ENCODE results near the gene PAGE2. TPM values are rescaled to one million over a fixed set of nuclear protein-coding genes. Genes with fewer than 3 reads are reported as not detected.
"Not testable (repeated sequence)": the region's sequence is repeated elsewhere in the genome, so short reads cannot be mapped to it uniquely, and the experiment has no call there.

PAGE2 gene
- total and polyA plus RNA-seq, 9 donors: not detected

DNA sequence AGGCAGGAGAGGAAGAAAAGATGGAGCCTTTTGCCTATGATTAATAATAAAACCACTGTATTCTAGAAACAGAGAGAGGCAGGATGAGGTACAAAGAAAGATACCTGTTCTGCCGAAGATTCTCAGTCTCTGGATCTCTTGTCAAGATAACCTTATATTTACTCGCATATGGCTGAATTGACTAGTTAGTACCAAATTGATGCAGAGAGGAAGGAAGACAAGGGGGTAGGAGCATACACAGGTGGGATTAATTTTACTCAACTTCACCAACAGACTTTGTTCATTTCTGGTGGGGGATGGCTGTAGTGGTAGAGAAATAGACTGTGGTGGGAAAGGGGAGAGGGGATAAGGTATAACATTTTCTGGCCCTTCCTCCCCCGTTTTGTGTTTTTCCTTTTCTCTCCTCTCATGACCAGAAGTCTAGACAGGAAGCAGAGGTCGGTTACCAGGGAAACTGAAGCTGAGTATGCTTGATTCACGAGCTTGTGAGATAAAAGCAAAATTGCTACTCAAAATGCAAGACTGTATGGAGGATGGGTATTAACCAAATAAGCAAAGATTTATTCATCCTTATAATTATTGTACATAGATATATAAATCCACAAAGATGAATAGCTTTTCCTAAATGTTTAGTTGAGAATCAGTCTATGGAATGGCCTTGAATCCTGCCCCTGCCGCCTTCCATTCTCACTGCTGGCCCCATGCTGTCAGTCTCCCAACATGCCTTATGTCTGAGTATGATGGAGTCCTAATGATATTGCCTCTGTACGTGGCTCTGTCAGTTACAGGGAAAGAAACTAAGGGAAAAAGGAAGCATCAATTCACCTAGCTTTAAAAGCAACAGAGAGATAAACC lies 31.8 kb upstream of the PAGE2 start:
- H3K36me3 ChIP-seq: no peaks in the 10 kb centered on the region
- 24 to 29% (median 25%) methylated on average over 7 of the region's 7 CpGs for WGBS, 3 donors
- TF ChIP-seq, protein P1, sequence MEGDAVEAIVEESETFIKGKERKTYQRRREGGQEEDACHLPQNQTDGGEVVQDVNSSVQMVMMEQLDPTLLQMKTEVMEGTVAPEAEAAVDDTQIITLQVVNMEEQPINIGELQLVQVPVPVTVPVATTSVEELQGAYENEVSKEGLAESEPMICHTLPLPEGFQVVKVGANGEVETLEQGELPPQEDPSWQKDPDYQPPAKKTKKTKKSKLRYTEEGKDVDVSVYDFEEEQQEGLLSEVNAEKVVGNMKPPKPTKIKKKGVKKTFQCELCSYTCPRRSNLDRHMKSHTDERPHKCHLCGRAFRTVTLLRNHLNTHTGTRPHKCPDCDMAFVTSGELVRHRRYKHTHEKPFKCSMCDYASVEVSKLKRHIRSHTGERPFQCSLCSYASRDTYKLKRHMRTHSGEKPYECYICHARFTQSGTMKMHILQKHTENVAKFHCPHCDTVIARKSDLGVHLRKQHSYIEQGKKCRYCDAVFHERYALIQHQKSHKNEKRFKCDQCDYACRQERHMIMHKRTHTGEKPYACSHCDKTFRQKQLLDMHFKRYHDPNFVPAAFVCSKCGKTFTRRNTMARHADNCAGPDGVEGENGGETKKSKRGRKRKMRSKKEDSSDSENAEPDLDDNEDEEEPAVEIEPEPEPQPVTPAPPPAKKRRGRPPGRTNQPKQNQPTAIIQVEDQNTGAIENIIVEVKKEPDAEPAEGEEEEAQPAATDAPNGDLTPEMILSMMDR (IDR thresholded peaks at IDR 0.05): no peak
- TF ChIP-seq POLR2A (IDR thresholded peaks at IDR 0.05) (no peak), EP300 (IDR thresholded peaks at IDR 0.05) (no peak)
- DNase-seq: no peak
- H3K9me3 ChIP-seq: no peaks in the 10 kb centered on the region
- H3K4me3 ChIP-seq: no peak overlapping the region
- intact Hi-C loops (cut with DNase I): loop anchor here in 1 of 4 donors (10.0 kb wide), 1 partner anchor 1012 kb away; the partner anchor contains the start of gene PHF8
- no peak overlapping the region for H3K27ac ChIP-seq
- no peaks in the 10 kb centered on the region for H3K4me1 ChIP-seq (ENCODE audit: insufficient read depth)
- H3K27me3 ChIP-seq: no peaks in the 10 kb centered on the region

DNA sequence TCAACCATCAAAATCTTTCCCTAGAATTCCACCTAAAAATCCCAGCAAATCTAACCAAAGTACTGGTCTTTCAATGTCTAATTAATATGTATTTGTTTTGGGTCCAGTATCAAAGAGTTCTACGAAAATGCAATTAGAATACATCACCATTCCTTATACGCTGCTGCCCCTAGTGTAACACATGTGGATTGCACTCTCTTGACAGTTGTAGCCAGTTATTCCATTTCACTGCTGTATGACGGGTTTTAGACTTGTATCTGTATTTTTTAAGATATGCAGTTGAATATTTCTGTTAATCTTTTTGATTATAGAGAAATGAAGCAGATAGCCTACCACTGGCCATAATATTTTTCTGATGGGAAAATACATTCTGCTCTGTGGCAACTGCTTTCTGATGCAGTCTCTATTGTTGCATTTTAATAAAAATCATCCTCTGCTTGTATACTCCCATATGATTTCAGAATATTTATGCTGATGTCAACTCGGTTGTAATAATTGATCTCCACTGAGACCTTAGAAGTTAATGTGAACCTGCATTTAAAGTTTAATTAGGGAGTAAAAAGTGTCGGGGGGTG lies 31.1 kb upstream of the PAGE2 start:
- Histone ChIP-seq H3K36me3 (no peaks in the 10 kb centered on the region), H3K9me3 (no peaks in the 10 kb centered on the region), H3K4me3 (no peak overlapping the region), H3K4me1 (ENCODE audit: insufficient read depth) (no peaks in the 10 kb centered on the region), H3K27me3 (no peaks in the 10 kb centered on the region), H3K27ac (no peak overlapping the region)
- WGBS, 3 donors: 19 to 21% (median 20%) methylated on average over 5 of the region's 5 CpGs
- intact Hi-C loops (cut with DNase I): loop anchor here in 1 of 4 donors (10.0 kb wide), 1 partner anchor 1013 kb away; the partner anchor contains the start of gene PHF8
- TF ChIP-seq, protein P1 (IDR thresholded peaks at IDR 0.05): peak; percentile 33 to 73 (median 66)
- TF ChIP-seq POLR2A (IDR thresholded peaks at IDR 0.05): no peak
- peak in 1 of 5 donors; percentile 40 for DNase-seq

DNA sequence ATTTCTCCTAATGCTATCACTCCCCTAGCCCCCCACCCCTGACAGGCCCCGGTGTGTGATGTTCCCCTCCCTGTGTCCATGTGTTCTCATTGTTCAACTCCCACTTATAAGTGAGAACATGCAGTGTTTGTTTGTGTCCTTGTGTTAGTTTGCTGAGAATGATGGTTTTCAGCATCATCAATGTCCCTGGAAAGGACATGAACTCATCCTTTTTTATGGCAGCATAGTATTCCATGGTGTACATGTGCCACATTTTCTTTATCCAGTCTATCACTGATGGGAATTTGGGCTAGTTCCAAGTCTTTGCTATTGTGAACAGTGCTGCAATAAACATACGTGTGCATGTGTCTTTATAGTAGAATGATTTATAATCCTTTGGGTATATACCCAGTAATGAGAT lies 21.6 kb upstream of the PAGE2 start:
- H3K36me3 ChIP-seq; intact Hi-C loops (cut with DNase I); H3K27ac ChIP-seq; DNase-seq; H3K27me3 ChIP-seq; H3K9me3 ChIP-seq; H3K4me3 ChIP-seq; H3K4me1 ChIP-seq (ENCODE audit: insufficient read depth): not testable (repeated sequence)
- 71 to 89% (median 86%) methylated on average over 2 of the region's 2 CpGs for WGBS, 3 donors

DNA sequence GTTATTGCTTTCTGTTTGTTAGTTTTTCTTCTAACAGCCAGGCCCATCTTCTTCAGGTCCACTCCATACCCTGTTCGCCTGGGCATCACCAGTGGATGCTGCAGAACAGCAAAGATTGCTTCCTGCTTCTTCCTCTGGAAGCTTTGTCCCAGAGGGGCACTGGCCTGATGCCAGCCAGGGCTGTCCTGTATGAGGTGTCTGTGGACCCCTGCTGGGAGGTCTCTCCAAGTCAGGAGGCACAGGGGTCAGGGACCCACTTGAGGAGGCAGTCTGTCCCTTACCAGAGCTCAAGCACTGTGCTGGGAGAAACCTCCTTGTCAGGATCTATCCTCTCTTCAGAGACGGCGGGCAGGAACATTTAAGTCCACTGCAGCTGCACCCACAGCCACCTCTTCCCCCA lies 16.5 kb upstream of the PAGE2 start:
- 74 to 80% (median 76%) methylated on average over 3 of the region's 3 CpGs for WGBS, 3 donors
- no peaks in the 10 kb centered on the region for H3K4me1 ChIP-seq (ENCODE audit: insufficient read depth)

More for the DNA sequence above, 16.5 kb upstream of the PAGE2 start:
- no peaks in the 10 kb centered on the region for H3K27me3 ChIP-seq
- H3K4me3 ChIP-seq: no peak overlapping the region
- intact Hi-C loops (cut with DNase I): no loop called here
- no peak for DNase-seq
- H3K36me3 ChIP-seq: no peaks in the 10 kb centered on the region
- no peaks in the 10 kb centered on the region for H3K9me3 ChIP-seq
- TF ChIP-seq POLR2A (IDR thresholded peaks at IDR 0.05) (no peak), EP300 (IDR thresholded peaks at IDR 0.05) (no peak)
- TF ChIP-seq, protein P1 (IDR thresholded peaks at IDR 0.05): no peak
- H3K27ac ChIP-seq: no peak overlapping the region
